Heart left ventricle (tissue), 16 donors: ENCODE data around the gene THADA. TPM values are rescaled to one million over a fixed set of nuclear protein-coding genes. Genes with fewer than 3 reads are reported as not detected.
A peak's percentile ranks its signal among the peaks of the same experiment; 100 is the strongest.

Source experiments
- ATAC-seq, 4 donors: fragments of 200-7000 bp; cut with Tn5 transposase; one replicate each; pipeline ENCODE4 v1.9.1; 2020 to 2022; ENCODE audit warnings: moderate library complexity in 4 of 4, mild to moderate bottlenecking in 3 of 4, moderate number of reproducible peaks in 1 of 4
- DNase-seq, 5 donors: peaks; one replicate each; pipeline ENCODE4 v3.0.0-alpha.2; 2020
- H3K27ac ChIP-seq, 12 donors: fragments of 200-600 bp; sonication (generic) in 4 of 12; one replicate each; pipeline versions ENCODE4 v1.5.0 to v1.8.0; 2016 to 2022; ENCODE audit warnings: mild to moderate bottlenecking in 2 of 12
- H3K27me3 ChIP-seq, 9 donors: fragments of 200-600 bp; sonication (generic) in 2 of 9; one replicate each; pipeline versions ENCODE4 v1.5.1 to v1.8.0; 2016 to 2022; ENCODE audit warnings: mild to moderate bottlenecking in 3 of 9
- H3K36me3 ChIP-seq, 9 donors: fragments of 200-600 bp; sonication (generic) in 2 of 9; one replicate each; pipeline versions ENCODE4 v1.5.0 to v1.8.0; 2018 to 2022; ENCODE audit warnings: mild to moderate bottlenecking in 2 of 9
- H3K4me1 ChIP-seq, 12 donors: fragments of 200-600 bp; sonication (generic) in 4 of 12; one replicate each; pipeline versions ENCODE4 v1.5.0 to v1.8.0; 2016 to 2022; ENCODE audit warnings: mild to moderate bottlenecking in 3 of 12
- H3K4me3 ChIP-seq, 12 donors: fragments of 200-600 bp; sonication (generic) in 4 of 12; one replicate each; pipeline versions ENCODE4 v1.5.0 to v1.8.0; 2017 to 2022; ENCODE audit warnings: mild to moderate bottlenecking in 9 of 12, moderate library complexity in 4 of 12
- H3K9me3 ChIP-seq, 12 donors: fragments of 200-600 bp; sonication (generic) in 4 of 12; one replicate each; pipeline versions ENCODE4 v1.5.0 to v1.8.0; 2016 to 2022; ENCODE audit warnings: mild to moderate bottlenecking in 1 of 12
- POLR2A ChIP-seq, 2 donors: fragments of 450-650 bp; IDR thresholded peaks; one replicate each; pipeline ENCODE4 v1.6.1; 2017; ENCODE audit warnings: antibody characterized with exemption in 2 of 2, mild to moderate bottlenecking in 2 of 2, moderate library complexity in 2 of 2
- WGBS, 4 donors: extraction: QIAGEN DNeasy Blood & Tissue Kit in 2 of 4; methylation state at CpG; one replicate each; pipeline versions ENCODE4 v1.1.5 to v1.1.7; 2013 to 2018; 5-methylcytosine and 5-hydroxymethylcytosine counted together
- intact Hi-C, 10 donors: fragments of 100-400 bp; cut with DNase I; formaldehyde crosslinking; loops; one replicate each; pipeline versions ENCODE4 v1.11.1 to v1.14.2; 2022
- polyA plus RNA-seq, 2 donors: library from polyadenylated mRNA; stranded (reverse); fragments of 200-250 nt; gene quantifications; one replicate each; pipeline ENCODE4 v1.2.3, GENCODE V29; 2013
- total RNA-seq, 9 donors: library from RNA; depleted of rRNA in 2 of 9; stranded (reverse); fragments of >200 nt in 2 of 9; fragmentation: NEBNext Ultra II Directional in 3 of 9; extraction: Animal tissue kit (Norgen Biotek cat#: 25700) in 3 of 9; gene quantifications; one replicate each; pipeline versions ENCODE4 v1.1.0 to v1.2.4, GENCODE V29; 2016 to 2023
- TF ChIP-seq, protein P1 (sequence below), 12 donors: fragments of 200-600 bp; sonication (generic) in 4 of 12; IDR thresholded peaks; one replicate each; pipeline versions ENCODE4 v1.5.0 to v1.8.0; 2018 to 2022; ENCODE audit warnings: antibody characterized with exemption in 12 of 12, mild to moderate bottlenecking in 5 of 12
- donor health status: ischemic (EF 13 %, LVEDD 7.1; RV severe dilation, severe dysfunction).
- donor health status: healthy with polysubstance abuse.
- donor health status: DM: no; HTN: yes; CAD: no.
- donor health status: DM: no; HTN: no; CAD: no.
- donor health status: ischemic (EF 25% LVEDD 6.9; RV normal size, moderate dysfunction).
- donor health status: ischemic (EF 25% LVEDD 5.7; RV mildly dilated, moderate dysfunction).
- donor health status: healthy.
- donor health status: DM: yes; HTN: yes; CAD: no.
- donor health status: ischemic (EF 35%, LVEDD 5.7; RV mildly dilated, moderate dysfunction).
- donor health status: nonischemic (EF 11% LVEDD 7.7; RV severe dilation, severe dysfunction).
- donor health status: DM: yes; HTN: yes; CAD: no.
- donor health status: PGD.
- donor health status: ischemic (EF 29% LVEDD 5.4; RV normal size, mild dysfunction).
- donor health status: nonischemic (EF 23%, LVEDD 6.1; RV moderate dilation, normal function).

THADA gene
- total and polyA plus RNA-seq, 11 donors, result 6.8 to 21.4 (median 13.0) TPM

GRCh38 chr2:43467891-43468290, 127.9 kb downstream of the THADA start:
- Histone ChIP-seq H3K27ac (peak overlapping the region in 4 of 12 donors; percentile 16 to 53 (median 30)), H3K4me1 (peaks cover 0 to 39% (median 4%) of the 10 kb centered on the region in 12 donors), H3K4me3 (no peak overlapping the region), H3K27me3 (no peaks in the 10 kb centered on the region), H3K9me3 (no peaks in the 10 kb centered on the region), H3K36me3 (peaks cover 0 to 4% (median 0%) of the 10 kb centered on the region in 9 donors)
- ATAC-seq (no peak), DNase-seq (no peak)
- no peak for TF ChIP-seq POLR2A (IDR thresholded peaks at IDR 0.05)
- TF ChIP-seq, protein P1, sequence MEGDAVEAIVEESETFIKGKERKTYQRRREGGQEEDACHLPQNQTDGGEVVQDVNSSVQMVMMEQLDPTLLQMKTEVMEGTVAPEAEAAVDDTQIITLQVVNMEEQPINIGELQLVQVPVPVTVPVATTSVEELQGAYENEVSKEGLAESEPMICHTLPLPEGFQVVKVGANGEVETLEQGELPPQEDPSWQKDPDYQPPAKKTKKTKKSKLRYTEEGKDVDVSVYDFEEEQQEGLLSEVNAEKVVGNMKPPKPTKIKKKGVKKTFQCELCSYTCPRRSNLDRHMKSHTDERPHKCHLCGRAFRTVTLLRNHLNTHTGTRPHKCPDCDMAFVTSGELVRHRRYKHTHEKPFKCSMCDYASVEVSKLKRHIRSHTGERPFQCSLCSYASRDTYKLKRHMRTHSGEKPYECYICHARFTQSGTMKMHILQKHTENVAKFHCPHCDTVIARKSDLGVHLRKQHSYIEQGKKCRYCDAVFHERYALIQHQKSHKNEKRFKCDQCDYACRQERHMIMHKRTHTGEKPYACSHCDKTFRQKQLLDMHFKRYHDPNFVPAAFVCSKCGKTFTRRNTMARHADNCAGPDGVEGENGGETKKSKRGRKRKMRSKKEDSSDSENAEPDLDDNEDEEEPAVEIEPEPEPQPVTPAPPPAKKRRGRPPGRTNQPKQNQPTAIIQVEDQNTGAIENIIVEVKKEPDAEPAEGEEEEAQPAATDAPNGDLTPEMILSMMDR (IDR thresholded peaks at IDR 0.05), result no peak
- WGBS, 4 donors, result 81 to 91% (median 88%) methylated on average over 3 of the region's 3 CpGs
- intact Hi-C loops, result loop anchor here in 1 of 10 donors (10.0 kb wide), 1 partner anchor 123 kb away; no protein-coding TSS in a partner anchor

- H3K27ac ChIP-seq, result peak overlapping the region in 9 of 12 donors; percentile 6 to 69 (median 29)
- TF ChIP-seq, protein P1 (IDR thresholded peaks at IDR 0.05), result no peak
- TF ChIP-seq POLR2A (IDR thresholded peaks at IDR 0.05), result no peak
- ATAC-seq, result peak in 1 of 4 donors; percentile 28
- H3K36me3 ChIP-seq, result no peaks in the 10 kb centered on the region
- no peak for DNase-seq
- H3K4me1 ChIP-seq, result peaks cover 0 to 63% (median 14%) of the 10 kb centered on the region in 12 donors
- H3K9me3 ChIP-seq, result no peaks in the 10 kb centered on the region
- 85 to 92% (median 90%) methylated on average over 2 of the region's 2 CpGs for WGBS, 4 donors
- no peaks in the 10 kb centered on the region for H3K27me3 ChIP-seq
- intact Hi-C loops, result loop anchor here in 1 of 10 donors (10.0 kb wide), 1 partner anchor 120 kb away; no protein-coding TSS in a partner anchor
- no peak overlapping the region for H3K4me3 ChIP-seq
These were observed 130.6 kb downstream of the THADA start for GRCh38 chr2:43465234-43465633.

- Histone ChIP-seq H3K4me1 (peaks cover 0 to 69% (median 16%) of the 10 kb centered on the region in 12 donors), H3K27me3 (no peaks in the 10 kb centered on the region), H3K9me3 (no peaks in the 10 kb centered on the region), H3K36me3 (no peaks in the 10 kb centered on the region), H3K27ac (peak overlapping the region in 10 of 12 donors; percentile 6 to 69 (median 26)), H3K4me3 (no peak overlapping the region)
- intact Hi-C loops, result loop anchor here in 1 of 10 donors (10.0 kb wide), 1 partner anchor 120 kb away; no protein-coding TSS in a partner anchor
- 73 to 83% (median 76%) methylated on average over 7 of the region's 7 CpGs for WGBS, 4 donors
- DNase-seq, result peak in 2 of 5 donors; percentile 30 to 40
- TF ChIP-seq POLR2A (IDR thresholded peaks at IDR 0.05), result no peak
- peak; percentile 61 to 77 (median 69) for ATAC-seq
These were observed 131.2 kb downstream of the THADA start for GRCh38 chr2:43464590-43464989.

GRCh38 chr2:43462866-43463641, 132.8 kb downstream of the THADA start:
- TF ChIP-seq, protein P1 (IDR thresholded peaks at IDR 0.05), result no peak
- TF ChIP-seq POLR2A (IDR thresholded peaks at IDR 0.05), result no peak
- H3K4me1 ChIP-seq, result peaks cover 0 to 68% (median 22%) of the 10 kb centered on the region in 12 donors
- intact Hi-C loops, result loop anchor here in 1 of 10 donors (10.0 kb wide), 1 partner anchor 118 kb away; no protein-coding TSS in a partner anchor

More at GRCh38 chr2:43462866-43463641, 132.8 kb downstream of the THADA start:
- Histone ChIP-seq H3K9me3 (no peaks in the 10 kb centered on the region), H3K27ac (peak overlapping the region in 9 of 12 donors; percentile 11 to 69 (median 29)), H3K4me3 (no peak overlapping the region), H3K27me3 (no peaks in the 10 kb centered on the region), H3K36me3 (no peaks in the 10 kb centered on the region)
- no peak for ATAC-seq
- DNase-seq, result no peak
- WGBS, 4 donors, result 69 to 74% (median 70%) methylated on average over 4 of the region's 4 CpGs
